ENCODE data around the gene GRHL1. TPM values are rescaled to one million over a fixed set of nuclear protein-coding genes. Genes with fewer than 3 reads are reported as not detected.

GRHL1 gene
- total and polyA plus RNA-seq, 9 of the 15 experiments (the other 6 are each of a cell fraction or from before 2014, with no cell fraction given) = 1.7 to 6.1 (median 4.7) TPM

DNA sequence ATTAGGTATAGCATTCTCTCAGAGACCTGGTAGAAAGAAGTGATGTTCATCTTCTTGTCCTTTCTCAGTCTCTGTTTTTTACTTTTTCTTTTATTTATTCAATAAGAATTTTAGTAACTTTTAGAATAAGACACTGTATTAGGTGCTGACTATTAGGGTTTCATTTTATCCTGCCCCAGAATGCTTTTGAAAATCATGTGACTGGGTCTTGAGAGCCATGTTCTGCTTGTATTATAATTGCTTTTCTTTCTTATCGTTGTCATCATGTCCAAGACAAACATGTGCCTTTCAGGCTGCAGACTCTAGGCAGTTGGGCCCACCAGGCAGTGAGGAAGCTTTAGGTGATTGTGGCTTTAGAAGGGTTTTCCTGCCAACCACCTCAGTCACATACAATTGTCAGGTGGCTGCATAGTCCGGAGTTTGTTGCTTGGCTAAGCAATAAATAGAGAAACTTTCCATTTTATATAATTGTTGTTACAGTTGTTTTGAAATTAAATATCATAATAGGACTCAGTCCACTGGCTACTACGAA is 15.1 kb downstream of the GRHL1 start (continued):
- TF ChIP-seq JUNB (CRISPR knock-in tag; conservative IDR thresholded peaks at IDR 0.05) (no peak), TSC22D4 (tag; IDR thresholded peaks at IDR 0.05) (no peak), MECOM (CRISPR knock-in tag; IDR thresholded peaks at IDR 0.05) (0 out of 2 replicates have a peak, but pooled peaks have one; percentile 12), SMAD3 (CRISPR knock-in tag; conservative IDR thresholded peaks at IDR 0.05) (no peak; the same call in 1 of the 2 replicates), MEF2D (tag; conservative IDR thresholded peaks at IDR 0.05; ENCODE audit: low read depth) (0 out of 2 replicates have a peak, but pooled peaks have one; percentile 12), ZNF589 (CRISPR knock-in tag; IDR thresholded peaks at IDR 0.05; ENCODE audit: low read depth) (peak; percentile 56; the same call in 1 of the 2 replicates)
- TF ChIP-seq, protein P1, sequence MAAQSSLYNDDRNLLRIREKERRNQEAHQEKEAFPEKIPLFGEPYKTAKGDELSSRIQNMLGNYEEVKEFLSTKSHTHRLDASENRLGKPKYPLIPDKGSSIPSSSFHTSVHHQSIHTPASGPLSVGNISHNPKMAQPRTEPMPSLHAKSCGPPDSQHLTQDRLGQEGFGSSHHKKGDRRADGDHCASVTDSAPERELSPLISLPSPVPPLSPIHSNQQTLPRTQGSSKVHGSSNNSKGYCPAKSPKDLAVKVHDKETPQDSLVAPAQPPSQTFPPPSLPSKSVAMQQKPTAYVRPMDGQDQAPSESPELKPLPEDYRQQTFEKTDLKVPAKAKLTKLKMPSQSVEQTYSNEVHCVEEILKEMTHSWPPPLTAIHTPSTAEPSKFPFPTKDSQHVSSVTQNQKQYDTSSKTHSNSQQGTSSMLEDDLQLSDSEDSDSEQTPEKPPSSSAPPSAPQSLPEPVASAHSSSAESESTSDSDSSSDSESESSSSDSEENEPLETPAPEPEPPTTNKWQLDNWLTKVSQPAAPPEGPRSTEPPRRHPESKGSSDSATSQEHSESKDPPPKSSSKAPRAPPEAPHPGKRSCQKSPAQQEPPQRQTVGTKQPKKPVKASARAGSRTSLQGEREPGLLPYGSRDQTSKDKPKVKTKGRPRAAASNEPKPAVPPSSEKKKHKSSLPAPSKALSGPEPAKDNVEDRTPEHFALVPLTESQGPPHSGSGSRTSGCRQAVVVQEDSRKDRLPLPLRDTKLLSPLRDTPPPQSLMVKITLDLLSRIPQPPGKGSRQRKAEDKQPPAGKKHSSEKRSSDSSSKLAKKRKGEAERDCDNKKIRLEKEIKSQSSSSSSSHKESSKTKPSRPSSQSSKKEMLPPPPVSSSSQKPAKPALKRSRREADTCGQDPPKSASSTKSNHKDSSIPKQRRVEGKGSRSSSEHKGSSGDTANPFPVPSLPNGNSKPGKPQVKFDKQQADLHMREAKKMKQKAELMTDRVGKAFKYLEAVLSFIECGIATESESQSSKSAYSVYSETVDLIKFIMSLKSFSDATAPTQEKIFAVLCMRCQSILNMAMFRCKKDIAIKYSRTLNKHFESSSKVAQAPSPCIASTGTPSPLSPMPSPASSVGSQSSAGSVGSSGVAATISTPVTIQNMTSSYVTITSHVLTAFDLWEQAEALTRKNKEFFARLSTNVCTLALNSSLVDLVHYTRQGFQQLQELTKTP (IDR thresholded peaks at IDR 0.05; ENCODE audit: low read depth in 1 of 2, partially characterized antibody in 2 of 2) = no peak

Data from K562 (cell line).